GM13977 (cell line): ENCODE measurements around the gene LNPEP.

Experiments used
- DNase-seq: peaks from one replicate; pipeline ENCODE4 v3.0.0; 2012; ENCODE audit warnings: low spot score
- CTCF ChIP-seq: IDR thresholded peaks from 2 replicates; pipeline ENCODE4 v1.5.1; 2012; ENCODE audit warnings: mild to moderate bottlenecking, control low read depth; ENCODE audit not compliant: insufficient read depth; ENCODE audit errors: extremely low read depth, missing control alignments
- in situ Hi-C: fragments of 300-500 bp; cut with MboI; formaldehyde crosslinking; loops from one replicate; pipeline ENCODE4 v1.12.0; 2022; ENCODE audit warnings: low sequenced_read_pairs, low pct_unique_long_range_greater_than_20kb, mixed read lengths, inconsistent platforms; ENCODE audit not compliant: unreplicated experiment

Gene LNPEP

GRCh38 chr5:96952974-96953730 is 17.3 kb downstream of the LNPEP start:
- in situ Hi-C loops, result no loop called here
- DNase-seq, result no peak
- no peak for TF ChIP-seq CTCF

- in situ Hi-C loops, result no loop called here
- no peak for TF ChIP-seq CTCF
- peak; percentile 18 for DNase-seq
Observed at GRCh38 chr5:96957254-96958049, 21.6 kb downstream of the LNPEP start.

- in situ Hi-C loops, result no loop called here
- DNase-seq, result no peak
- no peak for TF ChIP-seq CTCF
Observed at GRCh38 chr5:96958977-96959376, 23.1 kb downstream of the LNPEP start.

- in situ Hi-C loops, result no loop called here
- DNase-seq, result no peak
- TF ChIP-seq CTCF, result no peak
Observed at GRCh38 chr5:96961053-96961452, 25.2 kb downstream of the LNPEP start.

GRCh38 chr5:96962540-96962991 is 26.7 kb downstream of the LNPEP start:
- TF ChIP-seq CTCF, result no peak
- in situ Hi-C loops, result no loop called here
- DNase-seq, result no peak

GRCh38 chr5:96963267-96963666 is 27.4 kb downstream of the LNPEP start:
- no peak for TF ChIP-seq CTCF

More at GRCh38 chr5:96963267-96963666, 27.4 kb downstream of the LNPEP start:
- in situ Hi-C loops, result no loop called here
- DNase-seq, result no peak
